ENCODE data around the gene FBXL15.

Gene FBXL15

DNA sequence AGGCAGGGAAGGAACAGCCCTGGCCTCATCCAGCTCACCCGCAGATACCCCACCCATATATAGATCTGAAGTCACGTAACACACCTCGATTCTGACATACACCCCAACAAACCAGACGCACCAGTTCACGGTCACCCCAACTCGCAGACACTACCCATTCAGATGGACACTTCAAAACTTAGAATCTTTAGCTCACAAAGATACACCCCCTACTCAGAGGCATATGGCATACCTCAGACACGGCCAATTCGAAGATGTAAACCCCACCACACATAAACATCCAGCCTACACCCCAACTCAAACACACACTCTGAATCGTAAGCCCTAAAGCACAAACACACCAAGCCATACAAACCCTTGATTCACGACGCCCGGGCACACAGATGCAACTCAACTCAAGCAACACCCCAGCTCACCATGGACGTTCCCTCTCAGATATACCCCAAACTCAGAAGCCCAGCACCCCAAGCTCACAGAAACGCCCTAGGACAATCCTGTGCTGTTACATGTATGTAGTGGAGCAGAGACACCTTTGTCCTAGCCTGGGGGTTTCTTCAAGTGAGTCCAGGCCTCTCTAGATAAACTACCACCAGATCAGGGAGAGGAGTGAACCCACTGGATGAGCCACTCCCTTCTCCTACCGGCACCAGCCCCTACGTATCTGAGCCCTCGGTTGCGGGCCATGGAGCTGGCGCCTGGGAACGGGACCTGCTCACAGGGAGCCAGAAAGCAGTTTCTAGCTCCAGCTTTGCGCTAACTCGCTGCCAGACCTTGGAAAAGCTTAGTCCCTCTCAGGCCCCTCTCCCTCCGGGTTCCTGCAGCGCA lies 10.8 kb upstream of the FBXL15 start:
- FAIRE-seq = no peak
- no peak for DNase-seq (ENCODE audit: insufficient read length, low spot score)

DNA sequence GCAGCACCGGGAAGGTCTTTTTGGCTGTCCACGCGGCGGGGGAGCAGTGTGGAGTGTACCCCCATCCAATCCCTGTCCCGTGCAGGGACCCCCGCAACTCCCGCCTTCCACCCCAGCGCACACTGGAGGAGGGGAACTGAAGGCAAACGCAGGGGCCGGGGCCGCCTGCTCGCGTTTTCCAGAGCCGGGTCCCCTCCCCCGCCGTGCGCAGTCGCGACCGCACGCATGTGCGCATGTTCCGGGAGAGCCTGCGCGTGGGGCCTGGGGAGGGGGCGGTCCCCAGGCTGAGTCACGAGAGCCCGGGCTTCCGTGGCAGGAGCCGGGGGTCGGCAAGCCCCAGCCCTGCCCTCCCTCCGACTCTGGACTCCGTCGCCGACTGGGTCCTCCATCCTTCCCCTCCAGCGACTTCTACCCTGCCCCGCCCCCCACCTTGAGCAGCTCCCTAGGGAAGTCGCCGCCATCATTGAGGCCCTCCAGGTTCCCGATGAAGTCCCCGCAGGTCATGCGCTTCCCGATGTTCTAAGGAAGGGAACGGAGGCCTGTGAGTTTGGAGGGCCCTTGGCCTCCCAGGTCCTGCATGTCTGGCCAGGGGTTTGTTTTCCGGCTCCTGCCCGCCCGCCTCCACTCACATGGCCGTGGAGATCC lies 10.1 kb upstream of the FBXL15 start:
- DNase-seq (ENCODE audit: insufficient read length, low spot score) (no peak), FAIRE-seq (no peak)

DNA sequence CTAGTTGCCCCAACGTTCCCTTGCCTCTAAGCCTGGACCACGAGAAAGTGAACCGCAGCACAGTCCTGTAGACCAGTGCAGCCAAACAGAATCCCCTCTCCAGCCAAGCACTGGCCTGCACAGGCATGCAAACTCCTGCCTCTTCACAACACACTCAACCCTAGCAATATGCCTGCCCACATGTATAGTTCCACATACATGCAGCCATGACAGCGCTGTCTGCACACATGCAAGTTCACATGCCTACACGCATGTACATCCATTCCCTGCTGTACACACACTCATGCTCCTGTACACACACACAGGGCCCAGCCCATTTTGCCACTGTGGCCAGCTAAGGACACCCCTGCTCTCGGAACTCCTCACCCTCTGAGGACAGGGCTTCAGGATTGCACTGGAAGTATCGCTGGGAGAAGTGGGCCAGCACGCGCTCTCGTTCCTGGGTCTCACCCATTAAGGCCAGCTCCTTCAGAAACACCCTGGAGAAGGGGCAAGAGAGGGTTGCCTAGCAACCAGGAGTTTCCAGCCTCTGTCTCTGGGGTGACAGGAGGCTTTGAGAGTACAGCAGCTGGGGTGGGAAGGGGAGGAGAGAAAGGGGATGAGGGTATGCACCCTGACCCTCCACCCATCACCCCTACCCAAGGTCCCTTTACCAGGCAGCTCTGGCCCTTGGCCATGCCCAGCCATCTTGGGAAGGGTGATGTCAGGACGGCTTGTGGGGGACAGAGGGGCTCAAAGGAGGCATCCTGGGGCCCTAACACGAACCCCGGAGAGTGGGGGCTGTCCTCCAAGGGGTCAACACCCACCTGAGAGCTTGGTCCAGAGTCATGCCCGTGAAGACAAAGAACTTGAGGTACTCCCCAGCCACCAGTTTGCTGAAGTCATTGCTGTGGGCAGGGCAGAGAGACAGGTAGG lies 9.0 kb upstream of the FBXL15 start:
- FAIRE-seq = no peak

DNA sequence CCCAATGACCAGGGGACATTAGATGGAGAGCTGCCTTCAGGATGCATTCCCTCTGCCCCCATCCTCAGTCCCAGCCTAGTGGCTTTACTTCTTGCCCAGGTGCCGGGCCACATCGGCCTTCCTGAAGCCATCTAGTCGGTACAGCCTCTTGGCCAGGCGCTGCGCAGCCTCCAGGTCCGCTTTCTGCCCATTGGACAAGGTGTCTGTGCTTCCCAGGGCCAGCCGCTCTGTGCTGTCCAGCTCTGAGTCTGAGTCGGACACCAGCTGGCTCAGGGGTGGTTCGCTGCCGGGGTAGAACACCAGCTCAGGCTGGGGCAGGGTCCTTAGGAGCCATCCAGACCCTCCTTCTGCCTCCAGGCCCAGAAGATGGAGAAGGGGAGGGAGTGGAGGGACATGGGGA lies 8.3 kb upstream of the FBXL15 start:
- no peak for FAIRE-seq

More for the DNA sequence above, 9.0 kb upstream of the FBXL15 start:
- no peak for DNase-seq (ENCODE audit: insufficient read length, low spot score)

DNA sequence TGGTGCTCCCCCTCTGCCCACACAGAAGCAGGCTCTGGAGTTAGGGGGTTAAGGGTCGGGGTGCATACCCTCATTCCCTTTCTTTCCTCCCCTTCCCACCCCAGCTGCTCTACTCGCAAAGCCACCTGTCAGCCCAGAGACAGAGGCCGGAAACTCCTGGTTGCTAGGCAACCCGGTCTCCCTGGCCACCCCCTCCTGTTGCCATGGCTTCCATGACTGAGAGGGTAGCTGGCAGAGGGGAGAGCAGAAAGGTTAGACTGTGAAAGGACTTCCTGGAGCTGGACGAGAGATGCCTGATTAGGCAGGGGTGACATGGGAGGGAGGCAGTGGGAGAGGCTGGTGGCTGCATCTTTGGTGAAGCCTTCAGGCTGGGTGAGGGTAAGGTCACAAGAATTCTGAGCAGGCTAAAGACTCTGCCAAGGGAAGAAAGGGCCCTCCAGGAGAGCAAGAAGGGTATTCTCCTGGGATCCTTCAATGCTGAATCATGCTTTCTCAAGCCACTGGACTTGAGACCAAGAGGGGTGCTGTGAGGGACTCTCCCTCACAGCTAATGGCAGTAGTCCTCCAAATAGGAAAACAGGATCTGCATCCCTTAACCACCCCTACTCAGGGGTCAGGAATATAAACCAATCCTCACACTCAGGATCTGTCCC lies 7.5 kb upstream of the FBXL15 start:
- FAIRE-seq (no peak), DNase-seq (ENCODE audit: insufficient read length, low spot score) (no peak)

More for the DNA sequence above, 8.3 kb upstream of the FBXL15 start:
- DNase-seq (ENCODE audit: insufficient read length, low spot score) = no peak

DNA sequence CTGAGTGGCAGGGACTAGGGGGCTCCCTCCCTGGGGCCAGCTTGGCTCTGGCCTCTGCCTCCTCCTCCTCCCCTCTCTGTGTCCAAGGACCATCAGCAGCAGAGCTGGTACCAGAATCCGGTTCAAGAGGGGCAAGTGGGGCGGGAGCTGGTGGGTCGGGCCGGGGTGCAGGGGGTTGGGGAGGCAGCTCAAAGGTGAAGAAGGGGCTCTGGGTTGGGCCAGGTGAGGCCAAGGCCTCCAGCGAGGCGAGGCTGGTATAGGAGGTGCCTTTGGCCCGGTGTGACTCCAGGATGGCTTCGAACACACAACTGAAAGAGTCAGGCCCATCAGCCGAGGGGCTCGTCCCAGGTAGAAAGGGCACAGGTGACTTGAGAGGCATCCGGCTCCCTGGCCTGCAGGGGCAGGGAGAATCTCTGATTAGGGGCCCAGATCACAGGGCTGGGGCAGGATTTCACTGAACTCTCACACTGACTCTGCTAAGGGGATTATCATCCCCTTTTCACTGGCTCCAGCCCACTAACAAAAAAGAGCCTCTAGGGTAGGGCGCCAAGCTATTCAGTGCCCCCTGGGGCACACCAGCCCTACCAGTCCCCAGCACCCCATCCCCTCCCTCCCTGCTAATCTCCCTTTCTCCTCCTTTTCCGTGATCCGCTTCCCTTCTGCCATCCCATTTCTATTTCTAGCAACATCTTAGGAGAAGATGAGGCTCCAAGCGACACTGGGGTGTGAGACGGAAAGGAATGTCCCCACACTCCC lies 6.7 kb upstream of the FBXL15 start:
- FAIRE-seq = no peak
- DNase-seq (ENCODE audit: insufficient read length, low spot score) = no peak

DNA sequence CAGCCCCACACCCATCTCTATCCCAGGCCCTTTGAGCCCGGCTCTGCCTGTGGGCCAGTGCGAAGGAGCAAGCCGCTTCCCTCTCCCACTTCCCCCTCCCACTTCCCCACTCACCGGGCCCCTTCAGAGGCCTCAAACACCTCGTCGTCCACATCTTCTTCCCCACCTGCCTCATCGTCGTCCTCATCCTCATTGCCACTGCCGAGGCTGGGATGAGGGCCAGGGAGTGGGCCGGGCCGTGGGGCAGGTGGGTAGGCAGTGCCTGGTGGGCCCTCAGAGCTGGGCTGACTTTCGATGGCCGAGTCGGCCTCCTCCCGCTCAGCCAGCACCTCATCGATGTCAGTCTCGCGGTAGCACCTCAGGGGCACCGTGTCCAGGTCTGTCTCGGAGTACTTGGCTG lies 5.9 kb upstream of the FBXL15 start:
- no peak for DNase-seq (ENCODE audit: insufficient read length, low spot score)
- FAIRE-seq = no peak

DNA sequence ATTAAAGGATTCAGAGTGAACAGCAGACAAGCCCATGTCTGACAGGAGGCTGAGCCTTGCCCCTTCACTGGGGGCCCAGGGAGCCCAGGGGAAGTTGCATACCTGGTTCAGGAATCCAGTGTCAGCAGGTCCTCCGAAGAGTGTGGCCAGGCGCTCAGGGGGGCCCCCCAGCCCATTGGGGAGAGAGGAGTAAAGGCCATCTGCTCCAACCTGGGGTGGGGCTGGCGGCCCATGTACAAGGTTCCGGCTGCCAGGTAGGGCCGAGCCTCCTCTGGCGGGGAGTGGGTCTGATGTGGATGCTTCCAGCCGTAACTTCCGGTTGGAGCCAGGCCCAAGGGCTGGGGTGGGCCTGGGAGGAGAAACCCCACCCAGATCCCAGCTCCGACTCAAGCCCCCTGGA lies 4.4 kb upstream of the FBXL15 start:
- FAIRE-seq (no peak), DNase-seq (ENCODE audit: insufficient read length, low spot score) (no peak)

DNA sequence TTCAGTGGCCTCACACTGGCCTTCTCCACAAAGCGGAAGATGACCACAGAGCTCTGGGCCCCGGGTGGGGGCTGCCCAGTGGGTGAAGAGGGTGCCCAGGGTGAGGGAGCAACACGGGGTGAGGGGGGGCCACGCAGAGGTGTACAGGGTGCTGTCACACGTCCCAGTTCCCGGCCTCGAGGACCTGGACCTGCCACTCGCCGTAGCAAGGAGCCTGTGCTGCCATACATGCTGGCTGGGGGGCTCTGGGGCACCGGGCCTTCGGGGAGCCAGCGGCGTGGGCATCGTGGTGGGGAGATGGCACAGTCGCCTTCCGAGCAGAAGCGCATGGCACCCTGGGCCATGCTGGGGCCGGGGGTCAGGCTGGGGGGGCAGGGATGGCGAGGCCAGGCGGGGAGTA lies 3.9 kb upstream of the FBXL15 start:
- FAIRE-seq (no peak), DNase-seq (ENCODE audit: insufficient read length, low spot score) (no peak)

DNA sequence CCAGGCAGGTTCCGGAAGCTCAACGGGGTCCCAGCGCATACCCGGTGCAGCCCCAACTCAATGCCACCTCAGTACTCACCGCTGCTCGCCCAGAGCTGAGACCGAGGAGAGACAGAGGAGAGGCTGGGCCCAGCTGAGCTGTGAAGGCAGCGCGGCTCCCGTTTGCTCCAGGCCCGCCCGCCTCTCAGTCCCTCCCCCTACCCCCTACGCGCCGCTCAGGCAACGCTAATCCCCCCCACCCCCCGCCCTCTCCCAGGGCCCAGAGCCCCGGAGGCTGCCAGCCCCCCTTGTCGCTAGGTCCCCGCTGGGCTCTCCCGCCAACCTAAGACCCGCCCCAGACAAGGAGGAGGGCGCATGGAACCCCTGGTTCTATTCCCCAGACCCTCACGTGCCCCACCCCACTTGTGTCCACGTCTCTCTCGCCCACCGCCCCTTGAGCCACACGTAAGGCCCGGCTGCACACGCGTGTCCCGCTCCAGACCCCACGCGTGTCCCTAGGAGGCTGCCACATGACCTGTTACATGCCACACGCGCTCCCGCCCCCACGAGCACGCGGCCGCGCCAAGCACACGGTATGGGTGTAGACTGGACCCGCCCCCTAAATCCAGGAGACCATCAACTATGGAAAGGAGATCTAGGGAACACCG lies 1.9 kb upstream of the FBXL15 start, which contains the start of gene PSD:
Gene PSD, minus strand, starts transcription at position 164 of the 647 bp plus-strand sequence. CDS start 1,747 bp downstream, outside the sequence.
- no peak for FAIRE-seq
- no peak for DNase-seq (ENCODE audit: insufficient read length, low spot score)

DNA sequence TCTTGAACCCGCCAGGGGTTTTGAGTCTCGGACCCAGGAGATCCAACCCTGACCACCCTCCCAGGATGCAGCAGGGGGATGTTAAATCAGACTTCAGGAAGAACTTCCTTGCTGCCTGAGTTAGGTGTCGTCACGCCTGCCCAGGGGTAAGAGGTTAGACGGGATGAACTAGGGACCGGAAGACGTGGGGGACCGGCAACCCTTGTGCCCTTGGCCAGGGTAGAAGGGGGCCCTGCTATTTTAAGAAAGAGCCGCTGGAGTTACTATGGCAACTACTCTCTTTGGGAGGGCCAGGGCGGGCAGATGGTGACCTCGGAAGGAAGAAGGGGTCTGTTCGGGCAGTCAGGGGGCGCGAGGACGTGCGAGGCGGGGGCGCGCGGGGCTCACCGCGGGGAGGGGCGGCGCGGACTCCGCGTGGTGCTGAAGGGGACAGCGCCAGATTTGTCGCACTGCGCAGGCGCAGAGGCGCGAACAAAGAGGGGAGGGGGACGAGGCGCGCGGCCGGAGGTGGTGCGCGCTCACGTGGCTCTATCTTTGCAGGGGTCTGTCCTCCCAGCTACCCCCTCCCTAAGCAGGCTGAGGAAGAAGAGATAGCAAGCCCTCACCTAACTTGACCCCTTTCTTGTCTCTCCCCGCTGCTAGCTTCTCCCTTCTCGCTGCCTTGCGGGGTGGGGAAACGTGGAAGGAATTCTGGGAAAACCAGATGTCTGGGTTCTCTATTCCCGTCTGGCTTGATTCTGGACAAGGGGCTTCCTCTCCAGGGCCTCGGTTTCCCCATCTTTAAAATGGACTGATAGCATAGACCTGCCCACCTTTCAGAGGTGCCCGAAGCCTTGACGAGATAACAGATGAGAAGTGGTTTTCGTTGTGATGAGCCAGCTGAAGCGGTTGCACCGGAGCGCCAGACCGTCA lies 1.1 kb upstream of the FBXL15 start:
- no peak for DNase-seq (ENCODE audit: insufficient read length, low spot score)
- peak; percentile 65 for FAIRE-seq

DNA sequence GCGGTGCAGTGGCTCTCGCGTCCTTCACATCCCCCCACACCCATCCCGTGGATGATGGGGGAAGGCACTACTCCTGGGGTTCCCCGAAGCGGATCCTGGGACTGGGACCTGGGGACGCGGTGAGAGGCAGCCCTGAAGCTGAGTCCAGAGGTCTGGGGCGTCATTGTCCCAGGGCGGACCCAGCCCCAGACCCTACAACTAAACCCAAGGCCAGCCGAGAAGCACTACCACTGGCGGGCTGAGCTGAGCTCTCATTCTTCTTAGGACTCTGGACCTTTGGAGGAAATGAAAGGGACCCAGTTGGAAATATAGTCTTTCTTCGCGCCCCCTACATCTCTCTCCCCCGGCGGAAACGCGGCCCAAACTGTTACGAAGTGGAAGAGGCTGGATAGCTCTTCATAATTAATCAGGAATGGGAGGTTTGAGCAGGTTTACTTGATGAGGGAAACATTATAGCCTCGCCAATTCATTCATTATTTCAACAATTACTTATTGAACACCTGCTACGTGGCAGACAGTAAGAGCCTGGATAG lies 389 bp upstream of the FBXL15 start:
- no peak for DNase-seq (ENCODE audit: insufficient read length, low spot score)
- FAIRE-seq = no peak

DNA sequence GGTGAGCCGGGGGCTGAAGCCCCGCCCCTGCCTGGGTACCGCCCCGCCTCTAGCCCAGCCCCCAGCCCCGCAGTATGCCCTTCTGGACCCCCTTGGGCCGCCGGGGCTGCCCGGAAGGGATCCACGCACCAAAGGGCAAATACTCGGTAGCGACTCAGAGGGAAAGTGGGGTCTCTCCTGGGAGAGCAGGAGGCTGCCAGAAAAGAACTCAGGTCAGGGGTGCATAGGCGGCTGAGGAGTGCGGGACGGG lies 796 bp downstream of the FBXL15 start:
- no peak for FAIRE-seq

DNA sequence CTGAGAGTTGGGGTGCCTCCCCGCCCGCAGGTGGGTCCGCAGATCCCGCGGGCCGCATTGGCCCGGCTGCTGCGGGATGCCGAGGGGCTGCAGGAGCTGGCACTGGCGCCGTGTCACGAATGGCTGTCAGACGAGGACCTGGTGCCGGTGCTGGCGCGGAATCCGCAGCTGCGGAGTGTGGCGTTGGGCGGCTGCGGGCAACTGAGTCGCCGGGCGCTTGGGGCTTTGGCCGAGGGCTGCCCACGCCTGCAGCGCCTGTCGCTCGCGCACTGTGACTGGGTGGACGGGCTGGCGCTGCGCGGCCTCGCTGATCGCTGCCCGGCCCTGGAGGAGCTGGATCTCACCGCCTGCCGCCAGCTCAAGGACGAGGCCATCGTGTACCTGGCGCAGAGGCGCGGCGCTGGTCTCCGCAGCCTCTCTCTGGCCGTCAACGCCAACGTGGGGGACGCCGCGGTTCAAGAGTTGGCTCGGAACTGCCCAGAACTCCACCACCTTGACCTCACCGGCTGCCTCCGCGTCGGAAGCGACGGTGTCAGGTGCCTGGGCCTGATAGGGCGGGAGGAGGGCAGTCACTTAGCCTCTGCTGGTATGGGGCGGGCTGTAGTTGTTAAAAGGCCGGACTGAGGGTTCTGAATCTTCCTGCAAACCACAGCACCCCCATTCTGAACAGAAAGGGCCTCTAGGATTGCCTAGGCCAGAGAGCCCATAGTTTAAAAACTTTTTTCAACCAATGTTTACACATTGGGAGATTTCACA lies 1.3 kb downstream of the FBXL15 start:
- DNase-seq (ENCODE audit: insufficient read length, low spot score) (no peak), FAIRE-seq (no peak)

More for the DNA sequence above, 796 bp downstream of the FBXL15 start:
- DNase-seq (ENCODE audit: insufficient read length, low spot score) = no peak

DNA sequence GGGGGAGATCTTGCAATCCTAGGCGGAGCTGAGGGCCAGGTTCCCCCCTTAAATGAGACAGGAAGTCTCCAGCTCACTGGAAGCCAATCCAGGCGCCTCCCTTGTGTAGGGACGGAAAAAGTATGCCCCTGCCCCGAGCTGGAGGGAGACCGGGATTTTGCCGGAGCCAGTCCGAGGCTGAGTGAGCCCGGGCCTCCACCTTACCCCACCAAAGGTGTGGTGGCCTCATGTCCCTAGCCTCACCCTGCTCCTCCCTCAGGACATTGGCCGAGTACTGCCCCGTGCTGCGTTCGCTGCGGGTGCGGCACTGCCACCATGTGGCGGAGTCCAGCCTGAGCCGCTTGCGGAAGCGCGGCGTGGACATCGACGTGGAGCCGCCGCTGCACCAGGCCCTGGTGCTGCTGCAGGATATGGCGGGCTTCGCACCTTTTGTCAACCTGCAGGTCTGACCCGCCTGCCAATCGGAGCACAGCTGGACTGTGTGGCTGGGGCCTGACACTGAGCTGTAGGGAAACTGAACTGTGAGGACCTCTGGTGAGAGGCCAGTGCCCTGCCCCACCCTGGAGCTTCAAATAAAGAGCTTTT lies 2.0 kb downstream of the FBXL15 start:
- peak; percentile 86 for FAIRE-seq
- DNase-seq (ENCODE audit: insufficient read length, low spot score) = no peak

DNA sequence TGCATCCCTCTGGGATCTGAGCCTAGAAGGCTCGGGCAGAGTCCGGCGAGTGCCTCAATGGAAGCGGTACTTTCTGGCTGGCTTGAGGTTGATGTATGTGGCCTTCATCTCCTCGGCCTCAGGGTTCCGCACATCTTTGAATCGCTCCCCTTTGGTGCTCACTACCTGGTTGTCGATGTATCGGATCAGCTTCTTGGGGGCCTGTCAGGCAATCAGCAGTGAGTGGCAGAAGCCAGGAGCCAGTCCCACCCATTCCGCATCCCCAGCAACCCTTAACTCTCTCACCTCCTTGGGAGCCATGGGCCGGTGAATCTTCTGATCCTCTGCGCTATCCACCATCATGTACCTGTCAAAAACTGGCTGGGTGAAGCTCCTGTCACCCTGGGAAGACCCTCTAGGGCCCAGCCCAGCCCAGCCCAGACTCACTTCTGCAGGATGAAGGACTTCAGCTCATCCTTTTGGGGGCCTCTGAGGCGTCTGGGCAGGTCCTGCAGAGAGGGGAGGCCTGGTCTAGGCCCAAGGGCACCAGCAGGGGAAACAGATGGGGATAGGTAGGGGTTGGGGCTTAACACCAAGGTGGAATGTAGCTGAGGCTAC lies 2.8 kb downstream of the FBXL15 start:
- FAIRE-seq = no peak

DNA sequence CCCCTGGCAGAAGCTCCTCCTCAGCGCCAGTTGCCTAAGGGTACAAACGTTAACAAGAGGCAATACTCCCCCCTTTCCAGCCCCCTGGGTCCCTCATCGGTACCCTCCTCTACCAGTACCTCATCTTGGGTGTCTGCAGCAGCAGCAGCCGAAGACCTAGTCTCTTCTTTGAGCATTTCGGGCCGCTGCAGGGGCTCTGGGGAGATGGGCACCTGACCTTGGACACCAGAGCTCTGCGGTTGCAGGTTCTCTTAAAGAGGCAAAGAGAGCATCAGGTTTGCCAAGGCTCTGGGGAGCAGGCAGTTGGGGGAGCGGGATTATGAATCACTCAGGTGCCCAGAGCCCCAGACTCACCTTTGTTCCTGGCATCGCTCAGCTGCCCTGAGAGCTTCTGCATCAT lies 3.5 kb downstream of the FBXL15 start:
- DNase-seq (ENCODE audit: insufficient read length, low spot score) (no peak), FAIRE-seq (no peak)

More for the DNA sequence above, 2.8 kb downstream of the FBXL15 start:
- DNase-seq (ENCODE audit: insufficient read length, low spot score) = no peak

Data from GM19239 (cell line).